H1 (cell line): Measurements from ENCODE around the gene RAB44. TPM values are rescaled to one million over a fixed set of nuclear protein-coding genes. Genes with fewer than 3 reads are reported as not detected.
A peak's percentile ranks its signal among the peaks of the same experiment; 100 is the strongest.

Experiments
- CTCF ChIA-PET: fragments of 300-600 bp; sonication (Branson Sonifier 250); formaldehyde crosslinking; loops from one replicate; lab custom pipeline; 2021; ENCODE audit not compliant: partially characterized antibody; lab: Charles Lee
- POLR2A ChIA-PET: fragments of 300-600 bp; sonication (Branson Sonifier 250); formaldehyde crosslinking; loops from one replicate; lab custom pipeline; 2021; ENCODE audit warnings: inconsistent platforms; ENCODE audit not compliant: partially characterized antibody; lab: Charles Lee
- DNase-seq, 2 experiments: peaks; one replicate each; pipeline versions ENCODE4 v3.0.0 to v3.0.0-alpha.2; 2010 to 2022; ENCODE audit warnings: low spot score in 2 of 2, low read depth in 1 of 2, mixed read lengths in 1 of 2
- FAIRE-seq: peaks from 2 replicates; lab custom pipeline; 2011; peaks lifted over from hg19 to GRCh38; lab: Jason Lieb, UNC
- H2AFZ ChIP-seq: 2 replicates; pipeline ENCODE4 v1.8.1; 2012; ENCODE audit warnings: low read length, inconsistent platforms
- H2AK5ac ChIP-seq: 2 replicates; pipeline ENCODE4 v1.6.1; 2013; ENCODE audit warnings: low read depth, low read length
- H2BK120ac ChIP-seq: replicated peaks from 2 replicates; pipeline ENCODE3; 2013; ENCODE audit warnings: low read depth, low read length, inconsistent platforms
- H2BK12ac ChIP-seq: 2 replicates; pipeline ENCODE4 v1.6.1; 2013; ENCODE audit warnings: low read depth, low read length
- H2BK15ac ChIP-seq: 2 replicates; pipeline ENCODE4 v1.6.1; 2013; ENCODE audit warnings: low read length
- H2BK20ac ChIP-seq: 2 replicates; pipeline ENCODE4 v1.6.1; 2013; ENCODE audit warnings: low read length
- H2BK5ac ChIP-seq: 2 replicates; pipeline ENCODE4 v1.6.1; 2013; ENCODE audit warnings: low read depth, low read length
- H3K14ac ChIP-seq: 2 replicates; pipeline ENCODE4 v1.6.1; 2013; ENCODE audit warnings: inconsistent platforms; ENCODE audit not compliant: insufficient read length
- H3K18ac ChIP-seq: 2 replicates; pipeline ENCODE4 v1.6.1; 2013; ENCODE audit warnings: low read length; ENCODE audit errors: extremely low read depth
- H3K23ac ChIP-seq: 2 replicates; pipeline ENCODE4 v1.6.1; 2013; ENCODE audit warnings: inconsistent platforms; ENCODE audit not compliant: insufficient read length
- H3K23me2 ChIP-seq: 2 replicates; pipeline ENCODE4 v1.6.1; 2013; ENCODE audit warnings: low read depth, low read length
- H3K27ac ChIP-seq: 2 replicates; pipeline ENCODE4 v1.6.1; 2011; ENCODE audit warnings: low read depth, low read length, inconsistent platforms
- H3K27me3 ChIP-seq, 4 experiments: replicated peaks in 1 of 4; 1 replicate in 1 of 4; 2 replicates in 3 of 4; pipeline versions ENCODE4 v1.6.1 to v1.8.1; 2011 to 2013; ENCODE audit warnings: low read length in 3 of 4, mild to moderate bottlenecking in 3 of 4, inconsistent platforms in 2 of 4, mixed read lengths in 2 of 4, moderate library complexity in 1 of 4; ENCODE audit not compliant: control insufficient read depth in 3 of 4, insufficient read depth in 3 of 4; ENCODE audit errors: extremely low read depth in 1 of 4
- H3K36me3 ChIP-seq, 4 experiments: 2 replicates each; pipeline versions ENCODE4 v1.6.1 to v1.8.1; 2011 to 2013; ENCODE audit warnings: mild to moderate bottlenecking in 4 of 4, low read length in 3 of 4, moderate library complexity in 2 of 4, control low read depth in 1 of 4, inconsistent platforms in 1 of 4; ENCODE audit not compliant: insufficient read depth in 4 of 4, control insufficient read depth in 2 of 4
- H3K4ac ChIP-seq: replicated peaks from 2 replicates; pipeline ENCODE3; 2013; ENCODE audit warnings: low read length, low read depth, mixed read lengths, inconsistent platforms; ENCODE audit not compliant: insufficient read length
- H3K4me1 ChIP-seq, 4 experiments: replicated peaks in 1 of 4; 1 replicate in 1 of 4; 2 replicates in 3 of 4; pipeline versions ENCODE4 v1.6.1 to v1.8.1; 2011 to 2013; ENCODE audit warnings: low read length in 3 of 4, inconsistent platforms in 2 of 4, mixed read lengths in 1 of 4; ENCODE audit not compliant: insufficient read depth in 4 of 4, control insufficient read depth in 3 of 4
- H3K4me2 ChIP-seq, 2 experiments: 2 replicates each; pipeline versions ENCODE4 v1.6.1 to v1.8.1; 2011 to 2013; ENCODE audit warnings: low read depth in 2 of 2, low read length in 2 of 2, control low read depth in 1 of 2, inconsistent platforms in 1 of 2, mild to moderate bottlenecking in 1 of 2; ENCODE audit not compliant: insufficient read depth in 1 of 2
- H3K4me3 ChIP-seq, 4 experiments: fragments of 200-600, 300-600 bp in 1 of 4; sonication (generic), shearing (Covaris generic), sonication (Bioruptor Twin) in 1 of 4; 2 replicates each; pipeline versions ENCODE4 v1.5.1 to v1.8.1; 2011 to 2016; ENCODE audit warnings: low read length in 4 of 4, low read depth in 3 of 4, control low read depth in 2 of 4, inconsistent platforms in 2 of 4, mild to moderate bottlenecking in 2 of 4, mixed read lengths in 1 of 4, moderate library complexity in 1 of 4; ENCODE audit not compliant: insufficient read depth in 2 of 4; ENCODE audit errors: extremely low read depth in 1 of 4
- H3K56ac ChIP-seq: replicated peaks from 2 replicates; pipeline ENCODE3; 2013; ENCODE audit warnings: low read depth, mild to moderate bottlenecking, mixed read lengths, low read length, inconsistent platforms; ENCODE audit not compliant: insufficient read length
- H3K79me1 ChIP-seq: 2 replicates; pipeline ENCODE4 v1.6.1; 2013; ENCODE audit warnings: low read depth, low read length, control low read depth
- H3K79me2 ChIP-seq, 2 experiments: 2 replicates each; pipeline versions ENCODE4 v1.6.1 to v1.8.1; 2012 to 2013; ENCODE audit warnings: low read length in 2 of 2, mild to moderate bottlenecking in 2 of 2, inconsistent platforms in 1 of 2; ENCODE audit not compliant: insufficient read depth in 2 of 2, control insufficient read depth in 1 of 2
- H3K9ac ChIP-seq, 4 experiments: replicated peaks in 1 of 4; 1 replicate in 1 of 4; 2 replicates in 3 of 4; pipeline versions ENCODE4 v1.6.1 to v1.8.1; 2011 to 2013; ENCODE audit warnings: low read depth in 3 of 4, low read length in 3 of 4, control low read depth in 2 of 4, mild to moderate bottlenecking in 2 of 4, moderate library complexity in 2 of 4, inconsistent platforms in 1 of 4; ENCODE audit errors: extremely low read depth in 1 of 4
- H3K9me3 ChIP-seq, 2 experiments: 2 replicates each; pipeline versions ENCODE4 v1.6.1 to v1.8.1; 2012 to 2013; ENCODE audit warnings: mild to moderate bottlenecking in 2 of 2, moderate library complexity in 2 of 2, control low read depth in 1 of 2, inconsistent platforms in 1 of 2, low read depth in 1 of 2, low read length in 1 of 2, mixed read lengths in 1 of 2; ENCODE audit not compliant: insufficient read depth in 2 of 2
- H4K20me1 ChIP-seq, 2 experiments: replicated peaks in 1 of 2; 2 replicates each; pipeline versions ENCODE3 to v1.8.1; 2011 to 2013; ENCODE audit warnings: inconsistent platforms in 2 of 2, low read length in 2 of 2, mild to moderate bottlenecking in 1 of 2; ENCODE audit not compliant: insufficient read depth in 2 of 2, control insufficient read depth in 1 of 2
- H4K5ac ChIP-seq: 2 replicates; pipeline ENCODE4 v1.6.1; 2013; ENCODE audit warnings: low read length, low read depth, mixed read lengths, inconsistent platforms; ENCODE audit not compliant: insufficient read length
- H4K8ac ChIP-seq: 2 replicates; pipeline ENCODE4 v1.8.0; 2013; ENCODE audit warnings: mild to moderate bottlenecking, moderate library complexity, low read length, inconsistent platforms; ENCODE audit not compliant: insufficient read depth; ENCODE audit errors: extremely low read depth
- H4K91ac ChIP-seq: replicated peaks from 2 replicates; pipeline ENCODE3; 2013; ENCODE audit warnings: low read length, mixed read lengths, inconsistent platforms; ENCODE audit not compliant: insufficient read length
- BACH1 ChIP-seq: IDR thresholded peaks from 2 replicates; pipeline ENCODE4 v1.6.1; 2012; ENCODE audit warnings: low read length, improper control_type of control experiment
- CEBPB ChIP-seq: IDR thresholded peaks from 2 replicates; pipeline ENCODE4 v1.6.1; 2012; ENCODE audit warnings: low read depth, low read length
- CHD1 ChIP-seq: IDR thresholded peaks from 2 replicates; pipeline ENCODE4 v1.6.1; 2012; ENCODE audit warnings: low read depth, low read length, improper control_type of control experiment
- GABPA ChIP-seq: IDR thresholded peaks from 2 replicates; pipeline ENCODE4 v1.6.1; 2011; ENCODE audit warnings: mild to moderate bottlenecking, low read length, moderate library complexity, borderline replicate concordance; ENCODE audit not compliant: insufficient read depth
- JUND ChIP-seq: IDR thresholded peaks from 2 replicates; pipeline ENCODE4 v1.6.1; 2011; ENCODE audit warnings: mild to moderate bottlenecking, improper control_type of control experiment, low read length
- PHF8 ChIP-seq: fragments of 200-600 bp; sonication (generic); conservative IDR thresholded peaks from 2 replicates; pipeline ENCODE4 v1.7.1; 2012; ENCODE audit warnings: low read depth, mild to moderate bottlenecking, inconsistent platforms, low read length, moderate library complexity
- POLR2A ChIP-seq, 2 experiments: IDR thresholded peaks; 1 replicate in 1 of 2; 2 replicates in 1 of 2; pipeline ENCODE4 v1.6.1; 2011; ENCODE audit warnings: low read depth in 2 of 2, low read length in 2 of 2, mild to moderate bottlenecking in 2 of 2; ENCODE audit errors: control extremely low read depth in 1 of 2
- POLR2AphosphoS5 ChIP-seq: IDR thresholded peaks from 2 replicates; pipeline ENCODE4 v1.6.1; 2011; ENCODE audit warnings: low read depth, low read length
- TAF1 ChIP-seq: IDR thresholded peaks from 2 replicates; pipeline ENCODE4 v1.6.1; 2011; ENCODE audit warnings: mild to moderate bottlenecking, low read depth, low read length
- TBP ChIP-seq: IDR thresholded peaks from 2 replicates; pipeline ENCODE4 v1.6.1; 2011; ENCODE audit warnings: low read depth, low read length, improper control_type of control experiment
- YY1 ChIP-seq: IDR thresholded peaks from 2 replicates; pipeline ENCODE4 v1.6.1; 2011; ENCODE audit warnings: low read depth, mild to moderate bottlenecking, low read length
- WGBS, 2 experiments: shearing (Covaris generic) in 1 of 2; methylation state at CpG; one replicate each; pipeline versions ENCODE4 v1.1.6 to v1.1.7; 2013 to 2015; ENCODE audit warnings: low lambda C conversion rate in 2 of 2, mixed read lengths in 2 of 2, inconsistent platforms in 1 of 2, low coverage in 1 of 2, missing lambda C conversion rate in 1 of 2; ENCODE audit not compliant: insufficient replicate concordance in 2 of 2, insufficient coverage in 1 of 2, insufficient read length in 1 of 2; ENCODE audit errors: extremely low coverage in 1 of 2, missing lambda C conversion rate in 1 of 2; 5-methylcytosine and 5-hydroxymethylcytosine counted together
- polyA plus RNA-seq, 7 experiments: library from polyadenylated mRNA; depleted of rRNA in 3 of 7; stranded (reverse) in 5 of 7; unstranded in 2 of 7; fragments of >200 nt in 5 of 7; fragments of 200-250 nt in 2 of 7; gene quantifications; 1 replicate in 5 of 7; 2 replicates in 1 of 7; 4 replicates in 1 of 7; pipeline versions ENCODE4 v1.2.1 to v1.2.3, GENCODE V29; 2011 to 2013; ENCODE audit warnings: missing spikeins in 2 of 7, mixed read lengths in 2 of 7
- total RNA-seq: library from RNA; stranded (reverse); fragmentation: NEBNext Ultra II Directional; extraction: Animal tissue kit (Norgen Biotek cat#: 25700); gene quantifications from 2 replicates; pipeline ENCODE4 v1.2.1, GENCODE V29; 2021
- TF ChIP-seq, protein P1 (sequence below): IDR thresholded peaks from 2 replicates; pipeline ENCODE4 v1.6.1; 2011; ENCODE audit warnings: low read depth, mild to moderate bottlenecking, low read length; ENCODE audit not compliant: insufficient read depth

Gene RAB44
- total and polyA plus RNA-seq, 2 of the 8 experiments (the other 6 are each of a cell fraction or from before 2014, with no cell fraction given), result 0.02 TPM; not detected in 1

DNA sequence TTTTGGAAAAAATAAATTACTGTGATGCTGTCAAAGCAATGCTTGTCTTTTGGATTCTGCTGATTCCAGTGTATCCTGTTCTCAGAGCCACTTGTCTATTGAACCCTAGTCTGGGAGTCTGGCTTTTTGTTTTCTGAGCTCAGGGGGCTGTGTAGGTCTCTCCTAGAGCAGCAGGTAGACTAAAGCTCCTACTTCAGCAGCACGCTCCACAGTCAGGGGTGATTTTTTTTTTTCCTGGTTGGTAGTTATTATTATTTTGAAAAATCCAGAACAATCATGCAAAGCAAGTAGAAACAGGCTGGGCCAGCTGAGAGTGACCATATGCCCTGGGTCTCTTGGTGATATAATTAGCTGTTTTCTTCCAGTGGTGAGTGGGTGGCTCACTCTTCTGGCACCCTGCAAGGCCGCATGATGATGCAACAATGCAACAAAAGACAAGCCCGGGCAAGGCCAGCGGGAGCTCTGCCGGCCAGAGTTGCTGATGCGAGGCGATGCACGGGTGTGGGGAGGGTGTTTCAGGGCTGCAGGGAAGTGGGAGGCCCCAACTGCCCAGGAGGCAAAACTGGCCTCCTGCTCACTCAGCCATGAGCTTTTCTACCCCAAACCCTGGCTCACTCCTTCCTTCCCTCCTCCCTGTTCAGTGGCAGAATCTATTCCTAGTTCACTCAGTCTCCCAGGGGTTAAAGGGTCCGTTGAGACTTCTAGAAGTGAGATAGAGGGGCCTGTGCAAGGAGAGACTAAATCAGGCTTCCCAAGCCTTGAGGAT, 30.6 kb upstream of the RAB44 start:
- Histone ChIP-seq H3K56ac (no peak overlapping the region), H2AK5ac (no peak overlapping the region), H3K79me2 (no peaks in the 10 kb centered on the region), H3K18ac (peak overlapping the region; percentile 44), H3K27me3 (no peaks in the 10 kb centered on the region), H3K9me3 (no peaks in the 10 kb centered on the region), H2BK12ac (peak overlapping the region; percentile 82), H3K4me2 (peak overlapping the region; percentile 41 to 50), H4K5ac (peak overlapping the region; percentile 30), H3K9ac (0 out of 7 replicates have a peak overlapping the region, but pooled peaks of 1 of the 4 experiments have one; percentile 10), H3K36me3 (no peaks in the 10 kb centered on the region), H3K23me2 (no peaks in the 10 kb centered on the region), H3K14ac (no peak overlapping the region), H2AFZ (no peak overlapping the region), H4K8ac (peak overlapping the region; percentile 68; the same call in 1 of the 2 replicates), H4K20me1 (no peaks in the 10 kb centered on the region), H2BK5ac (peak overlapping the region; percentile 95), H3K4me3 (peak overlapping the region in 1 of 4 experiments; percentile 20; a peak in 2 of 8 replicates), H4K91ac (peak overlapping the region; percentile 93), H3K79me1 (no peaks in the 10 kb centered on the region), H2BK15ac (no peak overlapping the region), H3K27ac (peak overlapping the region; percentile 70), H3K4me1 (peaks cover 2 to 23% (median 12%) of the 10 kb centered on the region in 4 experiments), H2BK120ac (peak overlapping the region; percentile 93), H3K23ac (no peak overlapping the region), H2BK20ac (peak overlapping the region; percentile 74; the same call in 1 of the 2 replicates), H3K4ac (peak overlapping the region; percentile 58)
- WGBS, 2 experiments, result 7% methylated on average over 9 of the region's 9 CpGs; no CpG with 5 or more reads in 1 of the 2 experiments
- DNase-seq, result peak in 1 of 2 experiments; percentile 60
- FAIRE-seq, result no peak
- CTCF ChIA-PET, result interaction anchor here (0.6 to 7.2 kb wide), 8 partner anchors 12 to 93 kb away, joined by 3 to 67 read pairs (median 4); partner anchors contain the start of gene CDKN1A
- POLR2A ChIA-PET, result interaction anchor here (0.6 to 8.6 kb wide), 10 partner anchors 9 to 281 kb away, joined by 3 to 109 read pairs (median 4); partner anchors contain the start of gene CDKN1A
- no peak for TF ChIP-seq PHF8
- peak; percentile 23; the same call in 1 of the 2 replicates for TF ChIP-seq TBP
- TF ChIP-seq BACH1, result peak; percentile 43; the same call in 1 of the 2 replicates
- 0 out of 3 replicates have a peak, but pooled peaks of 1 of the 2 experiments have one; percentile 21 for TF ChIP-seq POLR2A (IDR thresholded peaks at IDR 0.05; ENCODE audit: control extremely low read depth in 1 of 2, low read depth in 2 of 2, low read length in 2 of 2)
- peak; percentile 78; the same call in 1 of the 2 replicates for TF ChIP-seq JUND
- TF ChIP-seq GABPA, result no peak
- TF ChIP-seq YY1, result 0 out of 2 replicates have a peak, but pooled peaks have one; percentile 18
- TF ChIP-seq, protein P1, sequence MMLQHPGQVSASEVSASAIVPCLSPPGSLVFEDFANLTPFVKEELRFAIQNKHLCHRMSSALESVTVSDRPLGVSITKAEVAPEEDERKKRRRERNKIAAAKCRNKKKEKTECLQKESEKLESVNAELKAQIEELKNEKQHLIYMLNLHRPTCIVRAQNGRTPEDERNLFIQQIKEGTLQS, result peak; percentile 93
- TF ChIP-seq TAF1, result 0 out of 2 replicates have a peak, but pooled peaks have one; percentile 38
- TF ChIP-seq CHD1, result no peak
- peak; percentile 99 for TF ChIP-seq CEBPB
- peak; percentile 39; the same call in 1 of the 2 replicates for TF ChIP-seq POLR2AphosphoS5
